HCT116 (cell line): ENCODE measurements around the gene DOCK4.

Experiments
- CEBPB ChIP-seq: IDR thresholded peaks from 2 replicates; pipeline ENCODE4 v1.6.1; 2012; ENCODE audit warnings: low read depth
- EZH2 ChIP-seq: fragments of 200-600 bp; sonication (generic); IDR thresholded peaks from 2 replicates; pipeline ENCODE4 v1.6.1; 2017; ENCODE audit warnings: antibody characterized with exemption, mixed run types
- JUND ChIP-seq: IDR thresholded peaks from 2 replicates; pipeline ENCODE4 v1.6.1; 2012
- POLR2A ChIP-seq: IDR thresholded peaks from 2 replicates; pipeline ENCODE4 v1.7.0; 2011; ENCODE audit warnings: borderline replicate concordance; ENCODE audit not compliant: insufficient read depth, insufficient read length; ENCODE audit errors: extremely low read depth
- SRF ChIP-seq: IDR thresholded peaks from 2 replicates; pipeline ENCODE4 v1.6.1; 2012; ENCODE audit warnings: low read depth
- ZFX ChIP-seq: fragments of 450-650 bp; IDR thresholded peaks from 2 replicates; pipeline ENCODE4 v1.6.1; 2017
- TF ChIP-seq, protein P1 (sequence below), 3 experiments: fragments of 200-600 bp in 1 of 3; sonication (generic) in 1 of 3; IDR thresholded peaks in 2 of 3; conservative IDR thresholded peaks in 1 of 3; 2 replicates each; pipeline ENCODE4 v1.5.1; 2012 to 2017; ENCODE audit warnings: low read depth in 2 of 3, low read length in 2 of 3, antibody characterized with exemption in 1 of 3, borderline replicate concordance in 1 of 3, control low read depth in 1 of 3, mild to moderate bottlenecking in 1 of 3, mixed read lengths in 1 of 3, mixed run types in 1 of 3, moderate library complexity in 1 of 3; ENCODE audit not compliant: insufficient read depth in 1 of 3
- TF ChIP-seq, protein P2 (sequence below): IDR thresholded peaks from 2 replicates; pipeline ENCODE4 v1.6.1; 2011; ENCODE audit warnings: mild to moderate bottlenecking, low read length, moderate library complexity; ENCODE audit not compliant: insufficient replicate concordance; ENCODE audit errors: extremely low read depth
- TF ChIP-seq, protein P3 (sequence below): IDR thresholded peaks from 2 replicates; pipeline ENCODE4 v1.6.1; 2012

DNA sequence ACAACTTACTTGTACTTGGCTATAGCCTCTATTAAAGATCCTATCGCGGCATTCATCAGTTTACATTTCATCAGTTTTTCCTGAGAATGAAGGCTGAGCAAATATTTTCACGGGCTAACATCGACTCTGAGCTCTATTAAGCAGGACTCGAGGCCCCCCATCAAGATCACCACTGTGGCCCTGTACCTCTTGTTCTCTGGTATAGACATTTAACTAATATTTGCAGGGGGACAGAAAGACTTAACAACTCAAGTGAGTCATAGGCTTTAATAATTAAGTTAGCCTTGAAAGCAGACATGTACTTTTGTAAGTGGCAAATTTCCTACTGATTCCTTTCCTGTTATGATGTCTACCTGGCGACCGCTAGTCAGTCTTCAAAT is 45.4 kb downstream of the DOCK4 start:
- TF ChIP-seq, protein P1, sequence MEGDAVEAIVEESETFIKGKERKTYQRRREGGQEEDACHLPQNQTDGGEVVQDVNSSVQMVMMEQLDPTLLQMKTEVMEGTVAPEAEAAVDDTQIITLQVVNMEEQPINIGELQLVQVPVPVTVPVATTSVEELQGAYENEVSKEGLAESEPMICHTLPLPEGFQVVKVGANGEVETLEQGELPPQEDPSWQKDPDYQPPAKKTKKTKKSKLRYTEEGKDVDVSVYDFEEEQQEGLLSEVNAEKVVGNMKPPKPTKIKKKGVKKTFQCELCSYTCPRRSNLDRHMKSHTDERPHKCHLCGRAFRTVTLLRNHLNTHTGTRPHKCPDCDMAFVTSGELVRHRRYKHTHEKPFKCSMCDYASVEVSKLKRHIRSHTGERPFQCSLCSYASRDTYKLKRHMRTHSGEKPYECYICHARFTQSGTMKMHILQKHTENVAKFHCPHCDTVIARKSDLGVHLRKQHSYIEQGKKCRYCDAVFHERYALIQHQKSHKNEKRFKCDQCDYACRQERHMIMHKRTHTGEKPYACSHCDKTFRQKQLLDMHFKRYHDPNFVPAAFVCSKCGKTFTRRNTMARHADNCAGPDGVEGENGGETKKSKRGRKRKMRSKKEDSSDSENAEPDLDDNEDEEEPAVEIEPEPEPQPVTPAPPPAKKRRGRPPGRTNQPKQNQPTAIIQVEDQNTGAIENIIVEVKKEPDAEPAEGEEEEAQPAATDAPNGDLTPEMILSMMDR (IDR thresholded peaks at IDR 0.05 in 2 of 3, conservative IDR thresholded peaks at IDR 0.05 in 1 of 3; ENCODE audit: borderline replicate concordance in 1 of 3, insufficient read depth in 1 of 3, low read depth in 2 of 3, low read length in 2 of 3), result no peak
- no peak for TF ChIP-seq POLR2A
- TF ChIP-seq, protein P2, sequence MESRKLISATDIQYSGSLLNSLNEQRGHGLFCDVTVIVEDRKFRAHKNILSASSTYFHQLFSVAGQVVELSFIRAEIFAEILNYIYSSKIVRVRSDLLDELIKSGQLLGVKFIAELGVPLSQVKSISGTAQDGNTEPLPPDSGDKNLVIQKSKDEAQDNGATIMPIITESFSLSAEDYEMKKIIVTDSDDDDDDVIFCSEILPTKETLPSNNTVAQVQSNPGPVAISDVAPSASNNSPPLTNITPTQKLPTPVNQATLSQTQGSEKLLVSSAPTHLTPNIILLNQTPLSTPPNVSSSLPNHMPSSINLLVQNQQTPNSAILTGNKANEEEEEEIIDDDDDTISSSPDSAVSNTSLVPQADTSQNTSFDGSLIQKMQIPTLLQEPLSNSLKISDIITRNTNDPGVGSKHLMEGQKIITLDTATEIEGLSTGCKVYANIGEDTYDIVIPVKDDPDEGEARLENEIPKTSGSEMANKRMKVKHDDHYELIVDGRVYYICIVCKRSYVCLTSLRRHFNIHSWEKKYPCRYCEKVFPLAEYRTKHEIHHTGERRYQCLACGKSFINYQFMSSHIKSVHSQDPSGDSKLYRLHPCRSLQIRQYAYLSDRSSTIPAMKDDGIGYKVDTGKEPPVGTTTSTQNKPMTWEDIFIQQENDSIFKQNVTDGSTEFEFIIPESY, result no peak
- TF ChIP-seq, protein P3, sequence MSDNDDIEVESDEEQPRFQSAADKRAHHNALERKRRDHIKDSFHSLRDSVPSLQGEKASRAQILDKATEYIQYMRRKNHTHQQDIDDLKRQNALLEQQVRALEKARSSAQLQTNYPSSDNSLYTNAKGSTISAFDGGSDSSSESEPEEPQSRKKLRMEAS, result no peak
- TF ChIP-seq EZH2, result no peak
- TF ChIP-seq CEBPB, result no peak
- TF ChIP-seq JUND, result no peak
- TF ChIP-seq SRF, result no peak
- TF ChIP-seq ZFX, result no peak
